Type B pancreatic cell (in vitro differentiated cells): Measurements from ENCODE around the gene CELF3. TPM values are rescaled to one million over a fixed set of nuclear protein-coding genes. Genes with fewer than 3 reads are reported as not detected.
A peak's percentile ranks its signal among the peaks of the same experiment; 100 is the strongest.

Source experiments
- DNase-seq: peaks from one replicate; pipeline ENCODE4 v3.0.0; 2021; ENCODE audit warnings: mixed read lengths; ENCODE audit not compliant: unreplicated experiment; ENCODE audit errors: extremely low spot score
- H3K27ac Mint-ChIP-seq: 2 replicates; pipeline ENCODE4 v1.8.0; 2021; ENCODE audit warnings: mild to moderate bottlenecking, mixed read lengths
- H3K27me3 Mint-ChIP-seq: 2 replicates; pipeline ENCODE4 v1.8.0; 2021; ENCODE audit warnings: mixed read lengths
- H3K36me3 Mint-ChIP-seq: 2 replicates; pipeline ENCODE4 v1.8.0; 2021; ENCODE audit warnings: mixed read lengths
- H3K4me1 Mint-ChIP-seq: one replicate; pipeline ENCODE4 v1.8.0; 2021; ENCODE audit warnings: mixed read lengths; ENCODE audit not compliant: unreplicated experiment
- H3K4me3 Mint-ChIP-seq: 2 replicates; pipeline ENCODE4 v1.8.0; 2021; ENCODE audit warnings: mild to moderate bottlenecking, mixed read lengths
- H3K9me3 Mint-ChIP-seq: 2 replicates; pipeline ENCODE4 v1.8.0; 2021; ENCODE audit warnings: mixed read lengths
- long read RNA-seq: library from polyadenylated mRNA; unstranded; transcript quantifications from one replicate; pipeline ENCODE4 v2.0.0, GENCODE V29; 2020
- total RNA-seq: library from RNA; stranded (reverse); gene quantifications from 2 replicates; pipeline ENCODE4 v1.2.1, GENCODE V29; 2021; ENCODE audit warnings: low replicate concordance
- TF ChIP-seq, protein P1 (sequence below): fragments of 200-600 bp; sonication (generic); conservative IDR thresholded peaks from 2 replicates; pipeline ENCODE4 v1.5.0; 2021; ENCODE audit warnings: antibody characterized with exemption, mild to moderate bottlenecking

Gene CELF3
- total RNA-seq: 17.9 and 19.0 TPM in 2 replicates
- long read RNA-seq, partial matches to known transcripts: 0 of 1 reads
- long read RNA-seq, other reads (novel, unspliced or antisense): 1 of 1 reads

DNA sequence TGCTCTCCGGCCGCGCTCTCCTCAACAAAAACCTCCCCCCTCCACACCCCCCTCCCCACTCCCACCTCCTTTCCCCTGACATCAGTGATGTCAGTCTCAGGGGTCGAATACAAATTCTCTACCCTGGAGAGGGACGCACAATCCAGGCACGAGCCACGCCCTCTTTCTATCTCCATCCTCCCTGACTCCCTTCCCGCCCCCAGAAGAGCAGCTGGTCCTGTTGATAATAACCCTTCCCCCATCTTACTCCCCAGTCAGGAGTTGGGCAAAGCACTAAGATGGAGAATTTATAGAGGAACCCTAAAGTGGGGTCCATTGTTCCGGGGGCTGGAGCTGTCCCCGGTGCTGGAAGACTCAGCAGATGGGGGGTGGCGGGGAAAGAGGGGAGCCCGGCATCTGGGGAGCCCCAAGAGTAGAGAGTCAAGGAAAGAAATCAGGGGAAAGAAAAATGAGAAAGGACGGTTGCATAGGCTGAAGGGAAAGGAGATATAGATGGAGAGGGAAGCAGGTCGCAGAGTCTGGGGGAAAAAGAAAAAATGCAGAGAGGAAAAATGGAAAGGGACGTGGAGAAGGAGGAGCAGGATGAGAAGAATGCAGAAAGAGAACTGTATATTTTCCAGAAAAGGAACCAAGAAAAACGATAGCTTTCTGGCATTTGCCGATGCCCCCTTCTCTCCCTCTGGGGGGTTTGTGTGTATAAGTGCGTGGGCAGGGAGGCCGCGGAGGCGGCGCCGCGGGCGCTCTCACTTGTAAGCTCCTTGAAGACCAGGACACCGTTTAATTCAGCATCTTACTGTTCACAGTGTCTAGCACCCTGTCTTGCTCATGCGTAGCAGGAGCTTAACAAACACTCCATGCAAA, at the start of gene CELF3:
TSS of gene CELF3 (minus strand) at position 33 of the 861 bp plus-strand sequence. CDS start 783 bp downstream, outside the sequence.
- H3K36me3 Mint-ChIP-seq: no peaks in the 10 kb centered on the region
- H3K27me3 Mint-ChIP-seq: peaks cover 80% of the 10 kb centered on the region
- H3K4me1 Mint-ChIP-seq: peaks cover 24% of the 10 kb centered on the region
- DNase-seq: no peak
- peak within 1 kb of the TSS; percentile 77 for H3K27ac Mint-ChIP-seq
- TF ChIP-seq, protein P1, sequence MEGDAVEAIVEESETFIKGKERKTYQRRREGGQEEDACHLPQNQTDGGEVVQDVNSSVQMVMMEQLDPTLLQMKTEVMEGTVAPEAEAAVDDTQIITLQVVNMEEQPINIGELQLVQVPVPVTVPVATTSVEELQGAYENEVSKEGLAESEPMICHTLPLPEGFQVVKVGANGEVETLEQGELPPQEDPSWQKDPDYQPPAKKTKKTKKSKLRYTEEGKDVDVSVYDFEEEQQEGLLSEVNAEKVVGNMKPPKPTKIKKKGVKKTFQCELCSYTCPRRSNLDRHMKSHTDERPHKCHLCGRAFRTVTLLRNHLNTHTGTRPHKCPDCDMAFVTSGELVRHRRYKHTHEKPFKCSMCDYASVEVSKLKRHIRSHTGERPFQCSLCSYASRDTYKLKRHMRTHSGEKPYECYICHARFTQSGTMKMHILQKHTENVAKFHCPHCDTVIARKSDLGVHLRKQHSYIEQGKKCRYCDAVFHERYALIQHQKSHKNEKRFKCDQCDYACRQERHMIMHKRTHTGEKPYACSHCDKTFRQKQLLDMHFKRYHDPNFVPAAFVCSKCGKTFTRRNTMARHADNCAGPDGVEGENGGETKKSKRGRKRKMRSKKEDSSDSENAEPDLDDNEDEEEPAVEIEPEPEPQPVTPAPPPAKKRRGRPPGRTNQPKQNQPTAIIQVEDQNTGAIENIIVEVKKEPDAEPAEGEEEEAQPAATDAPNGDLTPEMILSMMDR: no peak
- peak within 1 kb of the TSS; percentile 88 for H3K4me3 Mint-ChIP-seq
- H3K9me3 Mint-ChIP-seq: no peaks in the 10 kb centered on the region

DNA sequence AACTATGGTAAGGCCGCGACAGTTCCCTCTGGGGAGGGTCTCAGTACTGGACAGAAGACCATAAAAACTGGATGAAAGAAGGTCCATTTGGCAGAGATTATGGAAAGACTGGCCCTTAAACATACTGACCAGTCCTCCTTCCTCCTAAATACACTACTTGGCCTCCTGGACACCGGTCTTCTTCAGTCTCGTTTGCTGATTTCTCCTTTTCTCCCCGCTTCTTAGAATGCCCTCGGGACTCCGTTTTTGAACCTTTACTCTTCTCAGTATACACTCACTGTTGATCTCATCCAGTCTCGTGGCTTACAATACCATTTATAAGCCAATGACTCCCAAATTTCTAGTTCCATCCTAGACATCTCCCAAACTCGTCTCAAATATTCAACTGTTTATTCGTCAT, 47.4 kb upstream of the CELF3 start:
- DNase-seq: no peak

DNA sequence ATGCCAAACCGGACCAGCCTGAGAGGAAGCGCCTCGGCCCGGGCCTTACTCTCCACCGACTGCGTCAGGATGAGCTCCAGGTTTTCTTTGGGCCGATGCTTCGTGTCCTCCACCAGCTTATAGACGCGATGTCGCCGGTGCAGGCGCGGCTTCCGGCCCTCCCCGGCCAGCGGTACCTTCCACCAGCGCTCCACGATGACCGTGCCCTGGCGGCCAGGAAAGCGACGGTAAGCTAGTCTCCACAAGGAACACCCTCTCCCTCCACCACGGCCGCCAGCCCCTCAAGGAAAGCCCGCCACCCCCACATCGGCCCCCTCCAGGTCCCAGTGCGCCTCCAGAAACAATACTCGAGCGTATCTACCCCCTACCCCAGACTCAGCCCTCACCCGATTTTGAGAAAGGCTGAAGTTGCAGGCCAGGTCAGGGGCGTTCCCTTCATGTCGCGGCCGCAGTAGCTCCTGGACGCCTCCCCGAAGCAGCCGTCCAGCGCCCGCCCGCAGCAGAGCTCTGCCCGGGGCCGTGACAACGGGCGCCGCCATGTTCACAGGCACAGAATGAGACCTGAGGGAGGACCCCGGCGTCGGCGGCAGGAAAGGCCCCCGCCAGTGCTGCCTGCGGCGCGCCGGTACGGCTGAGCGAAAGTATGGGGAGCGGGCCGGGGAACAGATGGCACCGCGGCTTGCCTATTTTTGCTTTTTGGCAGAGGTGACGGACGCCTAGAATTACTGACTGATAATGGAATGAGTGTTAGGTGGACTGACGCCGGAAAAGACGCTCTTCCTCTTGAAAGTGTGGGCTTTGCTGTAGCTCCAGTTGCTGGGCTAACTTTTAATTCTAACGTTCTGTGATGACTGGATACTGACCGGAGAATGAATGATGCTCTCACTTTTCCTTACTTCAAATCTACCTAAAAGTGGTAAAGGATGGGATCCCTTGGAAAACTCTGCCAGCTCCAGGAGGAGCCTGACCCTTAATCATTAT, 46.6 kb upstream of the CELF3 start, which contains the start of gene MRPL9:
TSS of gene MRPL9 (minus strand) at position 556 of the 981 bp plus-strand sequence. CDS start at position 539, 17 bp downstream.
- H3K27me3 Mint-ChIP-seq: no peaks in the 10 kb centered on the region
- H3K4me3 Mint-ChIP-seq: peak within 1 kb of the TSS; percentile 97
- peak; percentile 87 for DNase-seq
- peaks cover 19% of the 10 kb centered on the region for H3K4me1 Mint-ChIP-seq
- TF ChIP-seq, protein P1: peak; percentile 16
- no peaks in the 10 kb centered on the region for H3K9me3 Mint-ChIP-seq
- peak within 1 kb of the TSS; percentile 95 for H3K27ac Mint-ChIP-seq
- peaks cover 18% of the 10 kb centered on the region for H3K36me3 Mint-ChIP-seq

More for the DNA sequence above, 47.4 kb upstream of the CELF3 start:
- no peaks in the 10 kb centered on the region for H3K27me3 Mint-ChIP-seq
- peak overlapping the region; percentile 95 for H3K27ac Mint-ChIP-seq
- TF ChIP-seq, protein P1: no peak
- H3K9me3 Mint-ChIP-seq: no peaks in the 10 kb centered on the region
- peaks cover 22% of the 10 kb centered on the region for H3K4me1 Mint-ChIP-seq
- H3K36me3 Mint-ChIP-seq: peaks cover 18% of the 10 kb centered on the region
- peak overlapping the region; percentile 97 for H3K4me3 Mint-ChIP-seq

DNA sequence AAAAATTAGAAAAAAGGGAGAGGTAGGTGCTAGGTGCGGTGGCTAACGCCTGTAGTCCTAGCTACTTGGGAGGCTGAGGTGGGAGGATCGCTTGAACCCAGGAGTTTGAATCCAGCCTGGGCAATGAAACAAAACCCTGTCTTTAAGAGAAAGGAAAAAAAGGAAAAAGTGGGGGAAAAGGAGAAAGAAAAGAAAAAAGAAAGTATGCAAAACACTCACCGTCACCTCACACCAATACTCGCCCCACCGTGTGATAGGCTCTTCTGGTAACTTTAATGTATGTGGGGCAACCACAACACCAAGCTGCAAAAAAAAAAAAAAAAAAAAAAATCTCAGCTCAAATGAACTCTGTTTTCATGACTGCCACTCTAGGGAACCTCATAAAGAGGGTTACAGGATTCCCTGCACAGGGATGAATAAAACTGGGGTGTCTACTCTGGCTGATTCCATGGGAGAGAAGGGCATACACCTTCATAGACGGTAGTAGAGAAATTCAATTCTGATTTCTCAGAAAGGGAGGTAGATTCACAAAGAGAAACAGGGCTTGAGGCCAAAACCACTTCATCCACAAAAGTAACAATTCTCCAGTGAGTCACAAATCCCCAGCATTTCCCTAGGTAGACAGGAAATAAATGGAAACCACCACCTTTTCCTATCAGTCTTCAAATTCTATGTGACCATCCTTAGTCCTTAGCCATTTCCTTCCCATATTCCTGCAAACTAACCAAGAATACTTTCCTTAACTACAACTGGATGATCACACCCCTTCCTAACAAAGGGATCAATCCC, 44.2 kb upstream of the CELF3 start:
- Mint-ChIP-seq H3K4me1 (peaks cover 13% of the 10 kb centered on the region), H3K9me3 (no peaks in the 10 kb centered on the region), H3K27ac (no peak overlapping the region), H3K27me3 (no peaks in the 10 kb centered on the region), H3K4me3 (peak overlapping the region; percentile 69), H3K36me3 (peaks cover 21% of the 10 kb centered on the region)
- TF ChIP-seq, protein P1: no peak
- no peak for DNase-seq
